ENCODE results near the gene SRGAP1.
"Not testable (repeated sequence)": the region's sequence is repeated elsewhere in the genome, so short reads cannot be mapped to it uniquely, and the experiment has no call there.

Gene SRGAP1

DNA sequence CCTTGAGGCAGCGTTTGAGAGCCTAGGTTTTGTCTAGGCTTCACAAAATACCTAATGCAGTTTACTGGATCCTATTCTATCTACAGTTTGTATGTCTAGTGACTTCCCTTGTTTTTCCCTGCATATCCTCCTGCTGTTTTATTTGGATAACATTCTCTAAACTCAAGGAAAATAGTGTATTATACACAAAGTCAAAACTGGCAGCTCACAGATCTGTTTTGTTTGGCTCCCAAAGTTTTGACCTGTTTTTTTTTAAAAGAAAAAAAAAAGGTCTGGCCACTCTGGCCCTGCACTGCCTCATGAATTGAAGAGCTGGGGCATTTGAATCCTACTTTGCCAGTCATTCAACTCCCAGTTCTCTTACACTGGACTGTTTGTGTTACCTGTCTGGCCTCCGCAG lies 222.3 kb downstream of the SRGAP1 start:
- Histone ChIP-seq H3K9ac (ENCODE audit: low read length) (no peak overlapping the region), H3K27me3 (ENCODE audit: control insufficient read depth, insufficient read depth, low read length) (no peaks in the 10 kb centered on the region), H3K27ac (ENCODE audit: low read length) (no peak overlapping the region), H3K9me3 (ENCODE audit: control insufficient read depth, low read depth, low read length) (no peaks in the 10 kb centered on the region), H3K36me3 (ENCODE audit: control insufficient read depth, low read depth, low read length) (no peaks in the 10 kb centered on the region), H3K4me3 (ENCODE audit: low read length) (no peak overlapping the region), H3K4me1 (ENCODE audit: control insufficient read depth, low read depth, low read length) (no peaks in the 10 kb centered on the region)

DNA sequence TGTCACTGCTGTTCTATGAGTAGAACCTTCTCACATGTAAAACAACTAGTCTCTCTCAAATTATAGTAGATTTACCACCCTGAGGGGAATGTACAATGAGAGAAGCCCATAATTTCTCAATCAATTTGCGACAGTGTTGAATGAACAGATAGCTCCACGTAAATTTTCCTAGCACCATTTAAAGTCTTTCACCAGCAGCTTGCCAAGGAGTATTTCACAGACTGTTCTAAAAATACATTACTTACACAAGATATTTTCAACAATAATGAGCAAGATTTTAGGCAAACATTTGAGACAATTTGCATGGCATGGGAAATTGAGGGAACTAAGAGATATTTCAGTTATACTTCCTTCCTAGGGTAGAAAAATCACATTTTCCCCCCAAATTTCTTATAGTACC lies 226.0 kb downstream of the SRGAP1 start:
- Histone ChIP-seq H3K36me3 (ENCODE audit: control insufficient read depth, low read depth, low read length) (no peaks in the 10 kb centered on the region), H3K27me3 (ENCODE audit: control insufficient read depth, insufficient read depth, low read length) (no peaks in the 10 kb centered on the region), H3K9ac (ENCODE audit: low read length) (no peak overlapping the region), H3K4me3 (ENCODE audit: low read length) (no peak overlapping the region), H3K27ac (ENCODE audit: low read length) (no peak overlapping the region), H3K9me3 (ENCODE audit: control insufficient read depth, low read depth, low read length) (no peaks in the 10 kb centered on the region), H3K4me1 (ENCODE audit: control insufficient read depth, low read depth, low read length) (no peaks in the 10 kb centered on the region)

DNA sequence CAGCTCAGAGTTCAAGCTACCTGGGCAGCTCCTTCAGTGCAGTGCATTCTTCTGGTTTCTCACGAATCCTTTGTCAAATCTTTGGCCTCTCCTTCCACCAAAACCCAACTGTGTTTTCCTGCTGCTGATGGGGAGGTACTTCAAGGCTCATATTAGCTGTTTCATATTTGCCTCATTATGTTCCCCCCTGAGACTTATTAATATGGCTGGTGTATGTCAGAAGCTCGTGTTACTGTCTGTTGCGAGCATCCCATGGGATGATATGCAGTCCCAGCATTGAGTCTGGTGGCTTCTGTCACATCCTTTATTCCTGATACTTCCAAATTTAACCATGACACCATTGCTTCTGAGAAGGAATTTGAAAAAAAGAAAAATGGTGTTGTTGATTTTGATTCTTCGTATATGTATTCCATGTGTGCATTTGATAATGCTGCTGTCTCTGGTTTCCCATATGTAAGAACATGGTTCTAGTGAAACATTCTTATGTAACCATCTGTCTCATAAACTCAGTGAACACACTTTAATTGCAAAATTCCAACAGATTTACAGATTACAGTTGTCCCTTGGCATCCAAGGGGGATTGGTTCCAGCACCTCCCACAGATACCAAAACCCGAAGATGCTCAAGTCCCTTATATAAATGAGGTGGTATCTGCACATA lies 228.5 kb downstream of the SRGAP1 start:
- Histone ChIP-seq H3K27ac (ENCODE audit: low read length) (no peak overlapping the region), H3K36me3 (ENCODE audit: control insufficient read depth, low read depth, low read length) (no peaks in the 10 kb centered on the region), H3K9me3 (ENCODE audit: control insufficient read depth, low read depth, low read length) (no peaks in the 10 kb centered on the region), H3K9ac (ENCODE audit: low read length) (no peak overlapping the region), H3K4me3 (ENCODE audit: low read length) (no peak overlapping the region), H3K4me1 (ENCODE audit: control insufficient read depth, low read depth, low read length) (peaks cover 7% of the 10 kb centered on the region), H3K27me3 (ENCODE audit: control insufficient read depth, insufficient read depth, low read length) (no peaks in the 10 kb centered on the region)

DNA sequence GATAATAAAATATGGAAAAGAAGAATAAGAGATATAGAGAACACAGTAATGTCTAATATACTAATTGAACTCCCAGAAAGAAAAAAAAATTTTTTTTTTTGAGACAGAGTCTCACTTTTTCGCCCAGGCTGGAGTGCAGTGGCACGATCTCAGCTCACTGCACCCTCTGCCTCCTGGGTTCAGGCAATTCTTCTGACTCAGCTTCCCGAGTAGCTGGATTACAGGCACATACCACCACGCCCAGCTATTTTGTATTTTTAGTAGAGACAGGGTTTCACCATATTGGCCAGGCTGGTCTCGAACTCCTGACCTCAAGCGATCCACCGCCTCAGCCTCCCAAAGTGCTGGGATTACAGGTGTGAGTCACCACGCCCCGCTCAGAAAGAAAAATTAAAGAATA lies 232.1 kb downstream of the SRGAP1 start:
- not testable (repeated sequence) for H3K36me3 ChIP-seq (ENCODE audit: control insufficient read depth, low read depth, low read length); H3K4me3 ChIP-seq (ENCODE audit: low read length); H3K27me3 ChIP-seq (ENCODE audit: control insufficient read depth, insufficient read depth, low read length); H3K9me3 ChIP-seq (ENCODE audit: control insufficient read depth, low read depth, low read length); H3K9ac ChIP-seq (ENCODE audit: low read length); H3K27ac ChIP-seq (ENCODE audit: low read length)
- H3K4me1 ChIP-seq (ENCODE audit: control insufficient read depth, low read depth, low read length): peaks cover 20% of the 10 kb centered on the region

DNA sequence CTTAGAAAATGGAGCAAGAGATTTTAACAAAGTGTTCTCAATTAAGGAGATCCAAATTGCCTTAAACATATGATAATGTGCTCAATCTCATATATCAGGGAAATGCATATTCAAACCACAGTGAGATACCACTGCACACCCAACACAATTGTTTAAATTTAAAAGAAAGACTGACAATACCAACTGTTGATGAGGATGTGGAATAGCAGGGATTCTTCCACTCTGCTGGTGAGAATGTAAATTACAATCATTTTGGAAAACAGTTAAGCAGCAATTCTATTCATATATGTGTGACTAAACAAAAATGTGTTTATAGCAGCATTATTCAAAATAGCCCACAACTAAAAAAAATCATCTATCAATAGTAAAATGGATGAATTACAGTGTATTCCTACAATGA lies 233.4 kb downstream of the SRGAP1 start:
- Histone ChIP-seq H3K4me1 (ENCODE audit: control insufficient read depth, low read depth, low read length) (peaks cover 20% of the 10 kb centered on the region), H3K27me3 (ENCODE audit: control insufficient read depth, insufficient read depth, low read length) (no peaks in the 10 kb centered on the region), H3K36me3 (ENCODE audit: control insufficient read depth, low read depth, low read length) (no peaks in the 10 kb centered on the region), H3K27ac (ENCODE audit: low read length) (no peak overlapping the region), H3K9ac (ENCODE audit: low read length) (no peak overlapping the region), H3K4me3 (ENCODE audit: low read length) (no peak overlapping the region), H3K9me3 (ENCODE audit: control insufficient read depth, low read depth, low read length) (no peaks in the 10 kb centered on the region)

DNA sequence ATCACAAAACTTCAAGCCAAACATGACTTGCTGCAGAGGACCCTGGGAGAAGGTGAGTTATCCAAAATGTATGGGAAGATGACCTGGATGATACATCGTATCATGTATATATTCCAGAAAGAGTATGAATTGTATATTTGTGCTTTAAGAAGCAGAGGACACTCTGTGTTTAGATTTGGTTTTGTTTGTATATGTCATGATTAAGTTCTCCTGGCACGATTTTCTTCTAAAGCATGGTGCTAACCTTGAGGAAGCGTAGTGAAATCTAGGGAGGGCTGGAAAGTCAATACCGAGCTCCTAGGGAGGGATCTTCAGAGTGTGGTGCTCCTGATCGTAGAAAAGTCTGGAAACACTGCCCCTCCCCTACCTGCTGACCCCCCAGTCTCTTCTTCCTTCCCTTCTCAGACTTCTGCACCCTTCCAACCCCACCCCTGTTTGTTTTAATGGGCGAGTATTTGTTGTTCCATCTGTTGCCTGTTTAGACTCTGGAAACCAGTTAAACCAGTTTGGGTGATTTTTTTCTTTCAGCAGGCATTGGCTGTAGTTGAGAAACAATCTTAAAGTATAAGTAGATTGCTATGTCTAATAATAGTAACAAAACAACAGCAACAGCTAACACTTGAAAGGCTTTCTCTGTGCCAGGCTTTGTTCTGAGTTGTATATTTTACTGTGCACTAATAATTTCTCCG lies 236.0 kb downstream of the SRGAP1 start:
- Histone ChIP-seq H3K4me1 (ENCODE audit: control insufficient read depth, low read depth, low read length) (peaks cover 20% of the 10 kb centered on the region), H3K9me3 (ENCODE audit: control insufficient read depth, low read depth, low read length) (no peaks in the 10 kb centered on the region), H3K27ac (ENCODE audit: low read length) (no peak overlapping the region), H3K9ac (ENCODE audit: low read length) (no peak overlapping the region), H3K4me3 (ENCODE audit: low read length) (no peak overlapping the region), H3K36me3 (ENCODE audit: control insufficient read depth, low read depth, low read length) (no peaks in the 10 kb centered on the region), H3K27me3 (ENCODE audit: control insufficient read depth, insufficient read depth, low read length) (no peaks in the 10 kb centered on the region)

DNA sequence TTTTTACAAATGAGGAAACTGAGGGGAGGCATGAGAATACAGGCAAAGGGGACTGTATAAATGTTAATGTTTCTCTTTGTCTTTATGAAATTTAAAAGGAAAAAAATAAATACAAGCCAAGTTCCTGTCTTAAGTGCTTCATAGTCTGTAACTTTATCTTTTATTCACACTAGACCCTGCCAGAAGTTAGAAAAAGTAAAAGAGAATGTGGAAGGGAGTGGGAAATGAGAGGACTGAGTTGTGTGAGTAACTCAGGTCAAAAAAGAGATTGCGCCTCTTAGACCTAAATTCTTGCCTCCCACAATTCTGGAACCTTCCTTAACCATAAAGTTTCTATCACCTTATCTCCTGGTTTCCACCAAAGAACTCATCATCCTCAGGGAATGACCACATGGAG lies 236.5 kb downstream of the SRGAP1 start:
- no peak overlapping the region for H3K9ac ChIP-seq (ENCODE audit: low read length)
- H3K4me3 ChIP-seq (ENCODE audit: low read length): no peak overlapping the region
- no peaks in the 10 kb centered on the region for H3K27me3 ChIP-seq (ENCODE audit: control insufficient read depth, insufficient read depth, low read length)
- H3K36me3 ChIP-seq (ENCODE audit: control insufficient read depth, low read depth, low read length): no peaks in the 10 kb centered on the region
- no peaks in the 10 kb centered on the region for H3K9me3 ChIP-seq (ENCODE audit: control insufficient read depth, low read depth, low read length)
- H3K27ac ChIP-seq (ENCODE audit: low read length): no peak overlapping the region
- peaks cover 20% of the 10 kb centered on the region for H3K4me1 ChIP-seq (ENCODE audit: control insufficient read depth, low read depth, low read length)

DNA sequence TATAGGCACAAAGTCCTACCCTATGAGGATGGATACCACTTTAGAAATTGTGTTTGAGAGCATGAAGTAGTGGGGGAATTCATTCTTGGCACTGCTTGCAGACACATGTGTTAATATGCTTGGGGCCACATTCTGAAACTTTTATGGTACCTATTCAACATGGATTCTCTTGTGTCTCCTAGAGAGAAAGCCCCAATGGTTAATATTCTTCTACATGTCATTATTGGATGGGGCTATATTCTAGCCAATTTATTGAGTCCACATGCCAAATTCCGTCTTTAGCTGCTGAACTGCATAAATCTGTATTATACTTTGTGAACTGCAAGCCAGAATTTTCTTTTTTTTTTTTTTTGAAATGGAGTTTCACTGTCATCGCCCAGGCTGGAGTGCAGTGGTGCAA lies 237.6 kb downstream of the SRGAP1 start:
- Histone ChIP-seq H3K9me3 (ENCODE audit: control insufficient read depth, low read depth, low read length) (no peaks in the 10 kb centered on the region), H3K9ac (ENCODE audit: low read length) (no peak overlapping the region), H3K4me3 (ENCODE audit: low read length) (no peak overlapping the region), H3K27me3 (ENCODE audit: control insufficient read depth, insufficient read depth, low read length) (no peaks in the 10 kb centered on the region), H3K36me3 (ENCODE audit: control insufficient read depth, low read depth, low read length) (no peaks in the 10 kb centered on the region), H3K27ac (ENCODE audit: low read length) (no peak overlapping the region), H3K4me1 (ENCODE audit: control insufficient read depth, low read depth, low read length) (peaks cover 20% of the 10 kb centered on the region)

DNA sequence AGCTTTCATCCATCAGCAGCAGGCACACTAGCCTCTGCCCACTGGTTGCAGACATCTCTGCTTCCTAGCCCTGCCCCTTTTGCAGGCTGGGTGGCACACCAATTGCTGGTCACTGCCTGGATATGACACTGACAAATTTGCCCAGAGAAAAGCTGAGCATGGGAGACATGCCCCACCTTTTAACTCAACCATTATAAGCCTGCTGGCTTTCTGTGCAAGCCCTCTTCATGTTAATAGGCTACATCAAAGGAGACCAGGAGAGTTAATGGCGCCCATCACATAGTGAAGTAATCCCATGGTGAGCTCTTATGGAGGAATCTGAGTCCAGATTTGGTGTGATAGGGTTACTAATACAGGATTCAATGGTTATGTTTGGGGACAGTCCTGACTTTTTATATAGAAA lies 238.4 kb downstream of the SRGAP1 start:
- Histone ChIP-seq H3K4me1 (ENCODE audit: control insufficient read depth, low read depth, low read length) (peaks cover 15% of the 10 kb centered on the region), H3K9me3 (ENCODE audit: control insufficient read depth, low read depth, low read length) (no peaks in the 10 kb centered on the region), H3K36me3 (ENCODE audit: control insufficient read depth, low read depth, low read length) (no peaks in the 10 kb centered on the region), H3K9ac (ENCODE audit: low read length) (no peak overlapping the region), H3K27me3 (ENCODE audit: control insufficient read depth, insufficient read depth, low read length) (no peaks in the 10 kb centered on the region), H3K27ac (ENCODE audit: low read length) (no peak overlapping the region), H3K4me3 (ENCODE audit: low read length) (no peak overlapping the region)

DNA sequence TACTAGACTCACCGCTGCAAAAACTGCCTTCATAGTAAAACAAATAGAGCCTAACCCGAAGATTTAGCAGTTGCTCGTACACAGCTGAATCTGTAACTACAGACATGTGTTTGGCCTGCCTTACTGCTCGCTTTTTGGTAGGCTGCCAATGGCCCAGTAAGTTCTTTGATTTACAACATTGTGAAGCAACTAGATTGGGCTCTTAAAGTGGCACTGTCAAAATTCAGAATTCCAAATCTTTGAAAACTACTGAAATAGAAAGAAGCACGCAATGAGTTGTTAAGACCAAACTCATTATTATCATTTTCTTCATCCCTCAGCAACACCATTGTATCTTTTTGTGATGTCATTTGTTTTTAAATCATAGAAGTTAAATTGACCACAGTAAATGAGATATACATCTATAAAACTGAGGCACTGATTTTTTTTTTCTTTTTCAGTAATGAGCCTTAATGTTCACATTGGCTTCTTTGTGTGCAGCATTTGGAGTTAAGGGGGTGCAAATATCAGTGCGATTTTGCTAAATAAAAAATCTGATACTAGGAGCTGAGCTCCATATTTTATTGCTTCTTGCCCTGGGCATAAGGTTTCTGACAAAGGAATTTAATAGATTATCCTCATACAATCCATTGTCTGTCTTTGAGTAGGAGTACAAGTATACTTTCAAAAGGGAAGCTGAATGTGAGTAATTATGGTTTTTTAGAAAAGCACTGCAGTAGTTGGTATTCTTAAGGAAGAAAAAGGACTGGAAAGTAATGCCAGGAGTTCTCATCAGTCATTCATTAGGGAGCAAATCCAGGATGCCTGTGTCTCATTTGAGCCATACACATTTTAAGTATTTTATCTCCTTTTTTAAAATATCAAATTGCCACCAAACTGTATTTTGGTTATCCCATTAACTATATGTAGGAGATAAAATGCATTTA lies 239.0 kb downstream of the SRGAP1 start:
- Histone ChIP-seq H3K36me3 (ENCODE audit: control insufficient read depth, low read depth, low read length) (no peaks in the 10 kb centered on the region), H3K4me1 (ENCODE audit: control insufficient read depth, low read depth, low read length) (peaks cover 17% of the 10 kb centered on the region), H3K9me3 (ENCODE audit: control insufficient read depth, low read depth, low read length) (no peaks in the 10 kb centered on the region), H3K9ac (ENCODE audit: low read length) (no peak overlapping the region), H3K4me3 (ENCODE audit: low read length) (no peak overlapping the region), H3K27me3 (ENCODE audit: control insufficient read depth, insufficient read depth, low read length) (no peaks in the 10 kb centered on the region), H3K27ac (ENCODE audit: low read length) (no peak overlapping the region)

DNA sequence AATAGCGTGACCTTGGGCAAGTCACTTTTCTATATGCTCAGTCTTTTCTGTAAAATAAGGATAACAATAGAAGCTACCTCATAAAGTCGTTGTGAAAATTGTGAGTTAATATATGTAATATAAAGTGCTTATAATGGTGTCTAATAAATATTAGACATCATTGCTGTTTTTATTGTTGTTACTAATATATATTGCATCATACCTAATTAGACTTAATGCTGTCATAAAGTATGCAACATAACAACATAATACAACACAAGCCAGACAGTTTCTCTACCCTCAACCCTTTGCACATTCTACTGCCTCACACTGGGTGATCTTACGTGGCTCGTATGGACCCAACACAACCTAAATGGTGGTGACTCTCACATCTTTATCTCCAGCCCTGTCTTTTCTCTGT lies 240.7 kb downstream of the SRGAP1 start:
- Histone ChIP-seq H3K4me3 (ENCODE audit: low read length) (no peak overlapping the region), H3K27me3 (ENCODE audit: control insufficient read depth, insufficient read depth, low read length) (no peaks in the 10 kb centered on the region), H3K4me1 (ENCODE audit: control insufficient read depth, low read depth, low read length) (peaks cover 20% of the 10 kb centered on the region), H3K27ac (ENCODE audit: low read length) (no peak overlapping the region), H3K9ac (ENCODE audit: low read length) (no peak overlapping the region), H3K9me3 (ENCODE audit: control insufficient read depth, low read depth, low read length) (no peaks in the 10 kb centered on the region), H3K36me3 (ENCODE audit: control insufficient read depth, low read depth, low read length) (no peaks in the 10 kb centered on the region)
